ENCODE measurements around the gene ACSL5. TPM values are rescaled to one million over a fixed set of nuclear protein-coding genes. Genes with fewer than 3 reads are reported as not detected.

The ACSL5 gene
- total RNA-seq = 46.7 and 50.7 TPM in 2 replicates

DNA sequence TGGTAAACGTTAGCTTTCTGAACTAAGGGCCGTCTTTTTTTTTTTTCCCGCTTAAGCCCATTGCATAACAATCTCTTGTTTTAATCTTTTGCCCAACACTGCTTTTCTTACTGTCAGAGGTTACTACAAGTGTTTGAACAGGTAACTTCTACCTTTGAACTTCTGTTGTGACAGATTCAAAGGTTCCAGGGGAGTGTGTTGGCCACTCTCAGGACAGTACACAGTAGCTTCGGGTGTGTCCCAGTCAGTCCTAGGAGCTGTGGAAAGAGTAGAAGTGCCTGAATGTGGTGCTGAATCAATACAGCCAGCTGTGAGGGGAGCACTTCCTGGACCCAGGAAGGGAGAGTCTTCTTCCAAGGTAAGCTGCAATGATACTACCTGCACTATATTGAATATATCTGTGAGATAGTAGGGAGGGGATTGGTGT, at the start of gene ACSL5:
TSS of gene ACSL5 (plus strand) at position 205 of the 427 bp plus-strand sequence. CDS start 20,831 bp downstream, outside the sequence.
- intact Hi-C loops (cut with micrococcal nuclease) = loop anchor here (2.0 kb wide), 1 partner anchor 61 kb away; no protein-coding TSS in a partner anchor
- Mint-ChIP-seq H3K9me3 (no peaks in the 10 kb centered on the region), H3K36me3 (ENCODE audit: low read depth) (peaks cover 6% of the 10 kb centered on the region), H3K4me3 (peak within 1 kb of the TSS; percentile 100), H3K27me3 (ENCODE audit: insufficient read depth) (no peaks in the 10 kb centered on the region), H3K27ac (peak within 1 kb of the TSS; percentile 100), H3K4me1 (ENCODE audit: low read depth) (peaks cover 40% of the 10 kb centered on the region)
- DNase-seq (ENCODE audit: low spot score) = no peak

DNA sequence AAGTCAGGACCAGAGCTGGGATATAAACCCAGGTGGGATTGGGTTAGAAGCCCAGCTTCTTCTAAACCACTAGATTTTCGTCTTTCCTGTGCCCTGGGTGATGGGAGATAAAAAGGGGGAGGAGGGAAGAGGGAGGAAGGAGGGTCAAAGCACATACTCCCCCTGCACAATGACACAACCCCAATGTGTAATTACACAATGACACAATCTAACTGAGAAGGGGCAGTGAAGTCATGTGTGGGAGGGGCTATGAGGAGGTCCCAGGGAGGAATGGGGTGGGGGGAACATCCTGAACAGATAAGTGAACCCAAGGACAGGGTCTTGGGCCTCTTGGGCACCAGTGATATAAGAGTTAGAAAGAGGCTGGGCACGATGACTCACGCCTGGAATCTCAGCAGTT, 46.2 kb upstream of the ACSL5 start:
- no peaks in the 10 kb centered on the region for H3K36me3 Mint-ChIP-seq (ENCODE audit: low read depth)
- H3K9me3 Mint-ChIP-seq = no peaks in the 10 kb centered on the region
- no peak overlapping the region for H3K4me3 Mint-ChIP-seq
- peaks cover 8% of the 10 kb centered on the region for H3K27me3 Mint-ChIP-seq (ENCODE audit: insufficient read depth)
- no peak for DNase-seq (ENCODE audit: low spot score)
- no peaks in the 10 kb centered on the region for H3K4me1 Mint-ChIP-seq (ENCODE audit: low read depth)
- intact Hi-C loops (cut with micrococcal nuclease) = no loop called here
- H3K27ac Mint-ChIP-seq = no peak overlapping the region

DNA sequence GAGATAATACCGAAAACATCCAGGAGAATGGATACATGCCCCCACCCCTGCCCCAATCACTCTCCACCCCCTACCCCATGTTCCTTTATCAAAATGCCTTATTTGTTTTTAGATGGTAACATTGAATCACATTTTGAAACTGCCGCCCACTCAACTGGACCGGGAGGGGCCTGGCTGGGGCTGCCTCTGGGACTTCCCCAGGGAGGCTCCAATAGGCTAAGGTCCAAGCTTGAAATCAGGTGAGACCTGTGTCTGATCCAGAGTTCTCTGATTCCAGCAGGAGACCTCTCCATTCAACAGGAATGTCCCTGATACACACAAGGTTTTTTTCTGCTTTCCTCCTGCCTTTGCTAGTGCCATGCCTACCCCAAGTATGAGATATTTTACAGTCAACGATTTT, 43.8 kb upstream of the ACSL5 start:
- DNase-seq (ENCODE audit: low spot score) = no peak
- Mint-ChIP-seq H3K4me1 (ENCODE audit: low read depth) (no peaks in the 10 kb centered on the region), H3K36me3 (ENCODE audit: low read depth) (no peaks in the 10 kb centered on the region), H3K27me3 (ENCODE audit: insufficient read depth) (peaks cover 3% of the 10 kb centered on the region), H3K4me3 (no peak overlapping the region), H3K9me3 (no peaks in the 10 kb centered on the region), H3K27ac (no peak overlapping the region)
- intact Hi-C loops (cut with micrococcal nuclease) = loop anchor here (10.0 kb wide), 1 partner anchor 1055 kb away; no protein-coding TSS in a partner anchor

- intact Hi-C loops (cut with micrococcal nuclease) = loop anchor here (10.0 kb wide), 1 partner anchor 1054 kb away; no protein-coding TSS in a partner anchor
- Mint-ChIP-seq H3K4me1 (ENCODE audit: low read depth) (no peaks in the 10 kb centered on the region), H3K4me3 (no peak overlapping the region), H3K9me3 (no peaks in the 10 kb centered on the region), H3K27me3 (ENCODE audit: insufficient read depth) (peaks cover 2% of the 10 kb centered on the region), H3K27ac (no peak overlapping the region), H3K36me3 (ENCODE audit: low read depth) (no peaks in the 10 kb centered on the region)
- no peak for DNase-seq (ENCODE audit: low spot score)
Measured at GRCh38 chr10:112330607-112331160, 43.2 kb upstream of the ACSL5 start.

DNA sequence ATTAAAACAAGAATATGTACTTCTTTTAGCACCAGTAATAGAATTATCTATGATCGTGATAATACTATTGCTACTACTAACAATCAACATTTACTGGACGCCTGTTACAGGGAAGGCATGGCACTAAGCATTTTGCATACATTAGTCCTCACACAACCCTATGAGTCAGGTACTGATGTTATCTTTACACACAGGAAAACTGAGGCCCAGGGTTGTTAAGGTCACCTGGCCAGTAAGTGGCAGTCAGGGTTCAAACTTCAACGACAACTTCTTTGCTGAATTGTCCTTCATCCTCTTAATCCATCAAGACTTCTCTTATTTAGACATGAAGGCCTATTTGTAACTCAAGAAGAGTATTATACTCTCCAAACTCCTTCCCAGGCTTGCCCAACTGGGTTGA, 41.9 kb upstream of the ACSL5 start:
- DNase-seq (ENCODE audit: low spot score) = no peak
- H3K4me1 Mint-ChIP-seq (ENCODE audit: low read depth) = no peaks in the 10 kb centered on the region
- H3K9me3 Mint-ChIP-seq = no peaks in the 10 kb centered on the region
- intact Hi-C loops (cut with micrococcal nuclease) = loop anchor here (10.0 kb wide), 1 partner anchor 1053 kb away; no protein-coding TSS in a partner anchor
- H3K4me3 Mint-ChIP-seq = no peak overlapping the region
- H3K27ac Mint-ChIP-seq = no peak overlapping the region
- no peaks in the 10 kb centered on the region for H3K36me3 Mint-ChIP-seq (ENCODE audit: low read depth)
- peaks cover 2% of the 10 kb centered on the region for H3K27me3 Mint-ChIP-seq (ENCODE audit: insufficient read depth)

GRCh38 chr10:112332509-112333228, 41.2 kb upstream of the ACSL5 start:
- Mint-ChIP-seq H3K4me3 (no peak overlapping the region), H3K4me1 (ENCODE audit: low read depth) (no peaks in the 10 kb centered on the region), H3K27ac (no peak overlapping the region), H3K27me3 (ENCODE audit: insufficient read depth) (no peaks in the 10 kb centered on the region), H3K9me3 (no peaks in the 10 kb centered on the region), H3K36me3 (ENCODE audit: low read depth) (no peaks in the 10 kb centered on the region)
- intact Hi-C loops (cut with micrococcal nuclease) = loop anchor here (10.0 kb wide), 1 partner anchor 1052 kb away; no protein-coding TSS in a partner anchor
- DNase-seq (ENCODE audit: low spot score) = no peak

DNA sequence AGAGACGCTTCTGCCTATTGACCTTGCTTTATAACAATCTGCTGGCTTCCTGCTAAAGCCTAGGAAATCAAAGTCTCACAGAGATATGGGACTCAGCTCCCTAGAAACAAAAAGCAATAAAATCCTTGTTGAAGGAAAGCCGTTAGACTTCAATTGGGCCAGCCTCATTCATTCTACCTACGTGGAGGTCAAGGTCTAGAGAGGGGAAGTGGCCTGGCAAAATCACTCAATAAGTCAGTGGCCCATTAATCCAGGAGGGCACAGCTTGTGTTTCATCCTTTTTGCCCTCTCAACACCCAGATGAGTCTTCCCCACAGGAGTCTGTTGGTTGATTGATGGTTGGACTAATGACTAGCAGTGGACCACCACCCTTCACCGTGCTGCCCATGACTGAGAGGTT, 40.5 kb upstream of the ACSL5 start:
- H3K36me3 Mint-ChIP-seq (ENCODE audit: low read depth) = no peaks in the 10 kb centered on the region
- H3K27me3 Mint-ChIP-seq (ENCODE audit: insufficient read depth) = no peaks in the 10 kb centered on the region
- H3K9me3 Mint-ChIP-seq = no peaks in the 10 kb centered on the region
- H3K27ac Mint-ChIP-seq = no peak overlapping the region
- H3K4me3 Mint-ChIP-seq = no peak overlapping the region
- no peak for DNase-seq (ENCODE audit: low spot score)
- intact Hi-C loops (cut with micrococcal nuclease) = loop anchor here (10.0 kb wide), 1 partner anchor 1051 kb away; no protein-coding TSS in a partner anchor
- no peaks in the 10 kb centered on the region for H3K4me1 Mint-ChIP-seq (ENCODE audit: low read depth)

- Mint-ChIP-seq H3K36me3 (ENCODE audit: low read depth) (no peaks in the 10 kb centered on the region), H3K27me3 (ENCODE audit: insufficient read depth) (peaks cover 2% of the 10 kb centered on the region), H3K9me3 (no peaks in the 10 kb centered on the region), H3K4me3 (no peak overlapping the region), H3K27ac (no peak overlapping the region), H3K4me1 (ENCODE audit: low read depth) (no peaks in the 10 kb centered on the region)
- no peak for DNase-seq (ENCODE audit: low spot score)
- intact Hi-C loops (cut with micrococcal nuclease) = loop anchor here (10.0 kb wide), 1 partner anchor 1050 kb away; no protein-coding TSS in a partner anchor
Measured at GRCh38 chr10:112335111-112335867, 38.6 kb upstream of the ACSL5 start.

GRCh38 chr10:112335868-112336265, 38.0 kb upstream of the ACSL5 start:
- intact Hi-C loops (cut with micrococcal nuclease) = loop anchor here (10.0 kb wide), 1 partner anchor 1049 kb away; no protein-coding TSS in a partner anchor
- Mint-ChIP-seq H3K27ac (no peak overlapping the region), H3K4me1 (ENCODE audit: low read depth) (no peaks in the 10 kb centered on the region)

DNA sequence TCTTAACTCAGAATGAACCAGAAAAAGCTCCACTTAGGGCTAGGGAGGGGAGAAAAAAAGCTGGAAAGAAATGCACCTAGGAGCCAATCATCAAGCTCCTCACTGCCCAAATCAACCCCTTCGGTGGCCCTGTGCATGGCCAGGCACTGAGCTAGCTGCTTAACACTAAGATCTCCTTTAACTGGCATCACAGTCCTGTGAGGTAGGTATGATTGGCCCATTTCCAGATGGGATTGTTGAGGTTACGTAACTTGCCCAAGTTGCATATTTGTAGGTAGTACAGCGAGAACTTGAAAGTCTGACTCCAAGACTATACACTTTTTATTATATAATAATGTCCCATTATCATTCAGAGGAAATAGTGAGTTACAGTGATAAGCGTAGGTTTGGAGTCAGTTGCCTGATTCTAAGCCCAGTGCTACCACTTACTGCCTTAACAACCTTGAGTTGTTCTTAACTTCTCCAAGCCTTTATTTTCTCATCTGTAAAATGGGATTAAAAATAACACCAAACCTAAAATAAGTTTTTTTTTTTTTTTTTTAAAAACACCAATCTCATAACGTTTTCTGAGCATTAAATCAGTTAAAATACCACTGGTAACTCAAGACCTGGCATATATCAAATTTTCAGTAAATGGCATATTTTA, 37.2 kb upstream of the ACSL5 start:
- no peaks in the 10 kb centered on the region for H3K36me3 Mint-ChIP-seq (ENCODE audit: low read depth)
- DNase-seq (ENCODE audit: low spot score) = no peak
- peaks cover 2% of the 10 kb centered on the region for H3K27me3 Mint-ChIP-seq (ENCODE audit: insufficient read depth)
- no peak overlapping the region for H3K4me3 Mint-ChIP-seq
- H3K9me3 Mint-ChIP-seq = no peaks in the 10 kb centered on the region
- intact Hi-C loops (cut with micrococcal nuclease) = loop anchor here (10.0 kb wide), 1 partner anchor 1048 kb away; no protein-coding TSS in a partner anchor
- H3K4me1 Mint-ChIP-seq (ENCODE audit: low read depth) = no peaks in the 10 kb centered on the region
- no peak overlapping the region for H3K27ac Mint-ChIP-seq

More at GRCh38 chr10:112335868-112336265, 38.0 kb upstream of the ACSL5 start:
- Mint-ChIP-seq H3K9me3 (no peaks in the 10 kb centered on the region), H3K4me3 (no peak overlapping the region), H3K36me3 (ENCODE audit: low read depth) (no peaks in the 10 kb centered on the region), H3K27me3 (ENCODE audit: insufficient read depth) (peaks cover 2% of the 10 kb centered on the region)
- no peak for DNase-seq (ENCODE audit: low spot score)

GRCh38 chr10:112338957-112339356, 35.0 kb upstream of the ACSL5 start:
- Mint-ChIP-seq H3K36me3 (ENCODE audit: low read depth) (no peaks in the 10 kb centered on the region), H3K27me3 (ENCODE audit: insufficient read depth) (peaks cover 2% of the 10 kb centered on the region), H3K4me1 (ENCODE audit: low read depth) (no peaks in the 10 kb centered on the region), H3K9me3 (no peaks in the 10 kb centered on the region), H3K27ac (no peak overlapping the region), H3K4me3 (no peak overlapping the region)
- DNase-seq (ENCODE audit: low spot score) = no peak
- intact Hi-C loops (cut with micrococcal nuclease) = loop anchor here (10.0 kb wide), 1 partner anchor 1046 kb away; no protein-coding TSS in a partner anchor

- no peaks in the 10 kb centered on the region for H3K36me3 Mint-ChIP-seq (ENCODE audit: low read depth)
- H3K4me3 Mint-ChIP-seq = no peak overlapping the region
- no peak overlapping the region for H3K27ac Mint-ChIP-seq
- DNase-seq (ENCODE audit: low spot score) = no peak
- intact Hi-C loops (cut with micrococcal nuclease) = no loop called here
- H3K9me3 Mint-ChIP-seq = no peaks in the 10 kb centered on the region
- H3K27me3 Mint-ChIP-seq (ENCODE audit: insufficient read depth) = peaks cover 2% of the 10 kb centered on the region
- H3K4me1 Mint-ChIP-seq (ENCODE audit: low read depth) = no peaks in the 10 kb centered on the region
Measured at GRCh38 chr10:112340601-112341000, 33.3 kb upstream of the ACSL5 start.

Data from activated T-helper 1 cell treated with anti-CD3 and anti-CD28 coated beads, Interleukin-12 subunit alpha, Interleukin-12 subunit beta, Interleukin-2, Interleukin-4 antibody, amounts not matched to agents 30 ng/mL and 10 ng/mL and 1 ng/mL, durations not matched to agents 14 hours and 24 hours and 36 hours (primary cell).